ENCODE results near the gene NDEL1.

DNA sequence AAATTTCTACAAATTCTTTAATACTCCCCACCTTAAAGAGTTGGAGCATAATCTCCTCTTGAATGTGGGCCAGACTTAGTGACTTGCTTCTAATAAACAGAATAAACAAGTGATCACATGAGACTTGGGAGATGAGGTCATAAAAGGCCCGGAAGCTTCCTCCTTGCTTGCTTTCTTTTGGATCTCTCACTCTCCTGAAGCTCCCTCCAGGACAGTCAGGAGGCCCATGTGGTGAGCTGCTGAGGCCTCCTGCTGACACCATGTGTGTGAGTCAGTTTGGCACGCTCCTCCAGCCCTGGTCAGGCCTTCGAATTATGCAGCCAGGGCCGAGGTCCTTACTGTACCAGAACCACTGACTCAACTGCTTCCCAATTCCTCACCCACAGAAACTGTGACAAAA is 53.2 kb downstream of the NDEL1 start:
- TF ChIP-seq, protein P1, sequence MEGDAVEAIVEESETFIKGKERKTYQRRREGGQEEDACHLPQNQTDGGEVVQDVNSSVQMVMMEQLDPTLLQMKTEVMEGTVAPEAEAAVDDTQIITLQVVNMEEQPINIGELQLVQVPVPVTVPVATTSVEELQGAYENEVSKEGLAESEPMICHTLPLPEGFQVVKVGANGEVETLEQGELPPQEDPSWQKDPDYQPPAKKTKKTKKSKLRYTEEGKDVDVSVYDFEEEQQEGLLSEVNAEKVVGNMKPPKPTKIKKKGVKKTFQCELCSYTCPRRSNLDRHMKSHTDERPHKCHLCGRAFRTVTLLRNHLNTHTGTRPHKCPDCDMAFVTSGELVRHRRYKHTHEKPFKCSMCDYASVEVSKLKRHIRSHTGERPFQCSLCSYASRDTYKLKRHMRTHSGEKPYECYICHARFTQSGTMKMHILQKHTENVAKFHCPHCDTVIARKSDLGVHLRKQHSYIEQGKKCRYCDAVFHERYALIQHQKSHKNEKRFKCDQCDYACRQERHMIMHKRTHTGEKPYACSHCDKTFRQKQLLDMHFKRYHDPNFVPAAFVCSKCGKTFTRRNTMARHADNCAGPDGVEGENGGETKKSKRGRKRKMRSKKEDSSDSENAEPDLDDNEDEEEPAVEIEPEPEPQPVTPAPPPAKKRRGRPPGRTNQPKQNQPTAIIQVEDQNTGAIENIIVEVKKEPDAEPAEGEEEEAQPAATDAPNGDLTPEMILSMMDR (IDR thresholded peaks at IDR 0.05; ENCODE audit: low read length) = no peak
- TF ChIP-seq EZH2 (IDR thresholded peaks at IDR 0.05; ENCODE audit: borderline replicate concordance, low read length) = no peak
